Fibroblast of lung (primary cell): ENCODE data around the gene DIS3L2. TPM values are rescaled to one million over a fixed set of nuclear protein-coding genes. Genes with fewer than 3 reads are reported as not detected.
"Not testable (repeated sequence)": the region's sequence is repeated elsewhere in the genome, so short reads cannot be mapped to it uniquely, and the experiment has no call there.

Experiments
- DNase-seq, 2 donors: peaks; one replicate each; pipeline versions ENCODE4 v3.0.0 to v3.0.0-alpha.2; 2010; ENCODE audit warnings: low read depth in 2 of 2
- H2AFZ ChIP-seq: 2 replicates; pipeline ENCODE4 v1.5.1; 2012; ENCODE audit warnings: low read length, control low read depth, inconsistent platforms
- H3K27ac ChIP-seq: 2 replicates; pipeline ENCODE4 v1.5.1; 2011; ENCODE audit warnings: low read length, control low read depth; ENCODE audit not compliant: insufficient read depth
- H3K27me3 ChIP-seq: 2 replicates; pipeline ENCODE4 v1.5.1; 2011; ENCODE audit warnings: mild to moderate bottlenecking, low read length; ENCODE audit not compliant: control insufficient read depth, insufficient read depth
- H3K36me3 ChIP-seq: 2 replicates; pipeline ENCODE4 v1.5.1; 2011; ENCODE audit warnings: low read length; ENCODE audit not compliant: control insufficient read depth, insufficient read depth
- H3K4me1 ChIP-seq: 2 replicates; pipeline ENCODE4 v1.5.1; 2011; ENCODE audit warnings: low read length; ENCODE audit not compliant: control insufficient read depth, insufficient read depth; ENCODE audit errors: extremely low read depth
- H3K4me2 ChIP-seq: 2 replicates; pipeline ENCODE4 v1.5.1; 2011; ENCODE audit warnings: low read length, control low read depth; ENCODE audit not compliant: insufficient read depth; ENCODE audit errors: extremely low read depth
- H3K4me3 ChIP-seq, 4 experiments: fragments of 200-600 bp in 1 of 4; sonication (generic) in 1 of 4; replicated peaks in 1 of 4; 2 replicates each; pipeline ENCODE4 v1.5.1; 2011 to 2016; ENCODE audit warnings: low read length in 4 of 4, low read depth in 3 of 4, mild to moderate bottlenecking in 3 of 4, control low read depth in 2 of 4, inconsistent platforms in 1 of 4, mixed read lengths in 1 of 4; ENCODE audit not compliant: insufficient read depth in 1 of 4; ENCODE audit errors: control extremely low read depth in 1 of 4
- H3K79me2 ChIP-seq: 2 replicates; pipeline ENCODE4 v1.5.1; 2012; ENCODE audit warnings: mild to moderate bottlenecking, low read length, inconsistent platforms; ENCODE audit not compliant: control insufficient read depth, insufficient read depth
- H3K9ac ChIP-seq: 2 replicates; pipeline ENCODE4 v1.5.1; 2011; ENCODE audit warnings: mild to moderate bottlenecking, low read length, control low read depth; ENCODE audit not compliant: insufficient read depth
- H3K9me3 ChIP-seq: 2 replicates; pipeline ENCODE4 v1.5.1; 2012; ENCODE audit warnings: low read depth, low read length; ENCODE audit not compliant: control insufficient read depth, insufficient read depth
- H4K20me1 ChIP-seq: 2 replicates; pipeline ENCODE4 v1.5.1; 2011; ENCODE audit warnings: low read length; ENCODE audit not compliant: control insufficient read depth, insufficient read depth; ENCODE audit errors: extremely low read depth
- EZH2 ChIP-seq: IDR thresholded peaks from 2 replicates; pipeline ENCODE4 v1.5.1; 2012; ENCODE audit warnings: low read length, control low read depth, mild to moderate bottlenecking; ENCODE audit errors: missing control alignments
- polyA plus RNA-seq, 2 donors: library from polyadenylated mRNA; depleted of rRNA in 1 of 2; stranded (reverse) in 1 of 2; unstranded in 1 of 2; fragments of >200 nt; gene quantifications; 2 replicates each; pipeline ENCODE4 v1.2.1, GENCODE V29; 2011 to 2012; ENCODE audit warnings: missing spikeins in 1 of 2
- total RNA-seq: library from RNA; depleted of rRNA; stranded (reverse); fragments of >200 nt; gene quantifications from 2 replicates; pipeline ENCODE4 v1.2.1, GENCODE V29; 2014
- TF ChIP-seq, protein P1 (sequence below), 2 donors: IDR thresholded peaks in 1 of 2; conservative IDR thresholded peaks in 1 of 2; 1 replicate in 1 of 2; 2 replicates in 1 of 2; pipeline ENCODE4 v1.5.1; 2011 to 2012; ENCODE audit warnings: low read length in 2 of 2, control low read depth in 1 of 2, inconsistent platforms in 1 of 2, low read depth in 1 of 2, mild to moderate bottlenecking in 1 of 2

The DIS3L2 gene
- total and polyA plus RNA-seq, 2 donors (not counting 1 experiment from before 2014, with no cell fraction given): 5.2 to 15.2 TPM

DNA sequence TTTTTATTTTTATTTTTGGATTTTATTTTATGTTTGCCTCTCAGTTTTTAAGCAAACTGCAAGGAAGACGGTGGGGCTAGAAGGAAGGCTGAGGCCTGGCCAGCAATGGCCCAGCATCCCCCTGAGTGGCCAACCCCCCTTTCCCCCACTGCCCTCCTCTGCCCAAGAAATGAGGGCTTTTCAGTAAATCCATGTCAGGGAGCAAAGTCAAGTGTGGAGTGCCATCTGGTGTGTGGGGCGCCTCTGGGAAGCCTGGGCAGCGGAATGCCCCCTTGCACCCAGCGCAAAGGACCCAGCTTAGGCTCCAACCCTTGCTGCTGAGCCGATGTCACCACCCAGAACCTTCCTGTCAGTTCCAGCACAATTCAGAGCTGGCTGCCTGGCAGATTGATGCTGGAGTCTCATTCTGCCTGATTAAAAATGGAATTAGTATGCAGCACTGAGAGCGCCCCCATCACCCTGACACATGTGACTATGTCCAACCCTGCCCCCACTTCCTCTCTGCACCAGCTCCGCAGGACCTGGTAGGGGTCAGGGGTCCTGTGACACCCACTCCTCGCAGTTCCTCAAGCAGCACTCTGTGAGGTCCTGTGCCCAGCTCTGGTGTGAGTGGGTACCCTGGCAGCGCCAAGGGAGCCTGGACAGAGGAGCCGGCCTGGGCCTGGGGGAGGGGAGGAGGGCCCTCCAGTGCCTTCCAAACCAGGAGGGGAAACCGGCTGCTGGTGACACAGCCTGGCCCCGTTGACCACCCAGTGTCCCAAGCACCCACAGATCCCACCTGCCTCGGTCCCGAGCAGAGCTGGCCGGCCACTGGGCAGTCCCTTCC, 407.8 kb downstream of the DIS3L2 start:
- no peaks in the 10 kb centered on the region for H4K20me1 ChIP-seq
- H3K79me2 ChIP-seq: no peaks in the 10 kb centered on the region
- H3K4me2 ChIP-seq: no peak overlapping the region
- H2AFZ ChIP-seq: no peak overlapping the region
- no peaks in the 10 kb centered on the region for H3K9me3 ChIP-seq
- H3K4me1 ChIP-seq: no peaks in the 10 kb centered on the region
- no peaks in the 10 kb centered on the region for H3K36me3 ChIP-seq
- H3K4me3 ChIP-seq: no peak overlapping the region
- H3K27me3 ChIP-seq: no peaks in the 10 kb centered on the region
- no peak for TF ChIP-seq EZH2
- TF ChIP-seq, protein P1, sequence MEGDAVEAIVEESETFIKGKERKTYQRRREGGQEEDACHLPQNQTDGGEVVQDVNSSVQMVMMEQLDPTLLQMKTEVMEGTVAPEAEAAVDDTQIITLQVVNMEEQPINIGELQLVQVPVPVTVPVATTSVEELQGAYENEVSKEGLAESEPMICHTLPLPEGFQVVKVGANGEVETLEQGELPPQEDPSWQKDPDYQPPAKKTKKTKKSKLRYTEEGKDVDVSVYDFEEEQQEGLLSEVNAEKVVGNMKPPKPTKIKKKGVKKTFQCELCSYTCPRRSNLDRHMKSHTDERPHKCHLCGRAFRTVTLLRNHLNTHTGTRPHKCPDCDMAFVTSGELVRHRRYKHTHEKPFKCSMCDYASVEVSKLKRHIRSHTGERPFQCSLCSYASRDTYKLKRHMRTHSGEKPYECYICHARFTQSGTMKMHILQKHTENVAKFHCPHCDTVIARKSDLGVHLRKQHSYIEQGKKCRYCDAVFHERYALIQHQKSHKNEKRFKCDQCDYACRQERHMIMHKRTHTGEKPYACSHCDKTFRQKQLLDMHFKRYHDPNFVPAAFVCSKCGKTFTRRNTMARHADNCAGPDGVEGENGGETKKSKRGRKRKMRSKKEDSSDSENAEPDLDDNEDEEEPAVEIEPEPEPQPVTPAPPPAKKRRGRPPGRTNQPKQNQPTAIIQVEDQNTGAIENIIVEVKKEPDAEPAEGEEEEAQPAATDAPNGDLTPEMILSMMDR (conservative IDR thresholded peaks at IDR 0.05 in 1 of 2, IDR thresholded peaks at IDR 0.05 in 1 of 2; ENCODE audit: low read depth in 1 of 2, low read length in 2 of 2): no peak
- H3K9ac ChIP-seq: no peak overlapping the region
- H3K27ac ChIP-seq: no peak overlapping the region
- DNase-seq: no peak

DNA sequence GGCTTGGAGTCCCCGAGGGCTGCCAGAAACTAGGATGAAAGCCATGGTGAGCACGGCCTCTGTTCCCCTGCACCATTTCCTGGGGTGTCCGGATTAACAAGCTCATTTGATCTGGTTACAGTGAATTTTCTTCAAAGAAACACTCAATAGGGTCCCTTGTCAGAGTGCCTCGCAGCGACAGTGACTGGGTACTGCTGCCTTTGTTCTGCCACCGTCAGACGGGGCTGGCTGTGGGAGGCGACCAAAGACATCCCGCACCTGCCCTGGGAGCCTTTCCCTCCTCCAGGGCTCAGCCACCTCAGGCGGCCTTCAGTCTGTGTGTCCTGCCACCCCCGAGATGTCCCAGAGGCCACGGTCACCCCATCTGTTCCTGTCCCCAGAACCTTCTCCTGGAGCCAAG, 408.5 kb downstream of the DIS3L2 start:
- not testable (repeated sequence) for H4K20me1 ChIP-seq, H3K9ac ChIP-seq, H3K9me3 ChIP-seq, H3K4me1 ChIP-seq, H3K27ac ChIP-seq, H3K27me3 ChIP-seq, H3K79me2 ChIP-seq, DNase-seq, H3K36me3 ChIP-seq, H2AFZ ChIP-seq, H3K4me3 ChIP-seq, H3K4me2 ChIP-seq

DNA sequence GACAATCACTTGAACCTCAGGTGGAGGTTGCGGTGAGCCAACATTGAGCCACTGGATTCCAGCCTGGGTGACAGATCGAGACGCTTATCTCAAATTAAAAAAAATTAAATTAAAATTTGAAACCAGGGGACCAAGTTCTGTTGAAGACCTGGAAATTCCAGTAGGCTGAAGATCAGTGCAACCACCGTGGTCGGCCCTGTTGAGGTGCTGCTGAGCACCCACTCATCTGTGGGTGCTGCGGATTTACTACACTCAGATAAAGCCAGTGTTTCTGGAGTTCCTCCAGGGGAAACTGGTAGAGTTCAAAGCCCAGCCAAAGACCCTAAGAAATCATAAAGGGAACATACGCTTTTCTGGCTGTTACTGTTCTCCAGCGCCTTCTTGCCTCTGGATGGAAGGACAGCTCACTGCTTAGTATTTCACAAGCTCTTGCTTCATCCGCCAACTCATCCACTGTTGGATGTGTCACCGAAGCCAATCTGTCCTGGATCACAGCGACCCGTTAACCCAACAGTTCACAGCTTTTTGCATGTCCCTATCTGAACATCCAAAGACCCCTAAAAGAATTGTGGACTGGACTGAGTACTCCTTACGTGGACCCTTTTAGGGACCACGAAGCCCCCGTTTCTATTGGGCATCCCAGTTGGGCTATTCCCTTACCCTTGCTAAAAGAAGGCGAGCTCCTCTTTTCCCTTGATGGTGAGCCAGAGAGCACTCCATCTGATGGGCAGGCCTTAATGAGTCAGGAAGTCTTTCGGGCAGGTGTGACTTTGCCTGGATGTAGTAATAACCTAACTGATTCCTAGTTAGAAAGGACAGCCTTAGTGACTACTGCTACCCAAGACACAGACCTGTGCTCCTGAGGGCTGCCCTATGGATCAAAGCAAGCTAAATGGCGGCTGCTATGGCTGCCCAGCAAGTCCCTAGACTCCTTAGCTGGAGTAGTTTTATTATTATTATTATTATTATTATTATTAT, 411.0 kb downstream of the DIS3L2 start:
- no peak overlapping the region for H2AFZ ChIP-seq
- H3K9me3 ChIP-seq: no peaks in the 10 kb centered on the region
- H3K4me1 ChIP-seq: no peaks in the 10 kb centered on the region
- peak in 1 of 2 donors; percentile 17 for DNase-seq
- no peaks in the 10 kb centered on the region for H3K79me2 ChIP-seq
- no peaks in the 10 kb centered on the region for H3K27me3 ChIP-seq
- H3K4me3 ChIP-seq: no peak overlapping the region
- no peaks in the 10 kb centered on the region for H3K36me3 ChIP-seq
- H4K20me1 ChIP-seq: no peaks in the 10 kb centered on the region
- TF ChIP-seq EZH2: no peak
- TF ChIP-seq, protein P1 (conservative IDR thresholded peaks at IDR 0.05 in 1 of 2, IDR thresholded peaks at IDR 0.05 in 1 of 2; ENCODE audit: low read depth in 1 of 2, low read length in 2 of 2): no peak
- no peak overlapping the region for H3K27ac ChIP-seq
- H3K4me2 ChIP-seq: no peak overlapping the region
- H3K9ac ChIP-seq: no peak overlapping the region
